ENCODE data around the gene BCAR3.

The BCAR3 gene

GRCh38 chr1:93546162-93546863, 135.3 kb downstream of the BCAR3 start:
- DNase-seq (ENCODE audit: low spot score): no peak

DNA sequence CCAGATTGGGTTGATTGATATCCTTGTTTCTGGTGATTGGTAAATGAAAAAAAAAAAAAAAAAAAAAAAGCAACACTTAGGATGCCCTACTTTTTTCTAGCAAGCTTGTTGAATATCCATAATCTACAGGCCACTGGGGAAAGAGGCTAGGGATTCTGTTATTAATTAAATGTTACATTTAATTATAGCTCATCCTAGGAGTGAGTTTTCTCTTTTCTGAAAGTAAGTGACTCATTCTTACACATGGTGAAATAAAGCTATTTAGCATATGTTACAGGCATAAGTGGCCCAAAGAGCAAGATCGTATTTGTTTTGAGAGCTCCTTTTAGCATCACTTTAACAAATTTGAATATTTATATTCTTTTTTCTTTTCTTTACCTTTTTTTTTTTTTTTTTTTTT, 139.2 kb downstream of the BCAR3 start:
- DNase-seq (ENCODE audit: low spot score): no peak

GRCh38 chr1:93541045-93541444, 140.6 kb downstream of the BCAR3 start:
- DNase-seq (ENCODE audit: low spot score): no peak

- DNase-seq (ENCODE audit: low spot score): no peak
These were observed 143.7 kb downstream of the BCAR3 start for GRCh38 chr1:93537924-93538323.

- no peak for DNase-seq (ENCODE audit: low spot score)
These were observed 144.2 kb downstream of the BCAR3 start for GRCh38 chr1:93537396-93537795.

GRCh38 chr1:93533677-93534076, 148.0 kb downstream of the BCAR3 start:
- no peak for DNase-seq (ENCODE audit: low spot score)

- no peak for DNase-seq (ENCODE audit: low spot score)
These were observed 148.8 kb downstream of the BCAR3 start for GRCh38 chr1:93532780-93533378.

- no peak for DNase-seq (ENCODE audit: low spot score)
These were observed 150.4 kb downstream of the BCAR3 start for GRCh38 chr1:93531193-93531592.

DNA sequence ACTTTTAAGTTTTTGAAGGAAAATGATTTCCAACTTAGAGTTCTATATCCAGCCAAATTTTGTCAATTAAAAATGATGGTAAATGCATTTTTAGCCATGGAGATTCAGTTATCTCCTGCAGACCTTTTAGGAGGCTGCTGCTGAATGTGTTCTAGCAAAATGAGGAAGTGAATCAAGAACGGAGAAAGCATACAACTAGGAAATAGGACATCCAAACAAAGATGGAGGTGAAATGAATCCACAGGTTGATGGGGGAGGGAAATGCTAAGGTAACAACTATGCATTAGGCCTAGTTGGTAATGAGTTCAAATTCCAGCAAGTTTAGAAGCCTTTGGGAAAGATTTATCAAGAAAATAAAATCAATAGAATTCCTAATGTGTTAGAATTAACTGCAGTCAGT, 153.2 kb downstream of the BCAR3 start:
- DNase-seq (ENCODE audit: low spot score): no peak

GRCh38 chr1:93526431-93526830, 155.2 kb downstream of the BCAR3 start:
- DNase-seq (ENCODE audit: low spot score): no peak

GRCh38 chr1:93525431-93525830, 156.2 kb downstream of the BCAR3 start:
- DNase-seq (ENCODE audit: low spot score): no peak

- no peak for DNase-seq (ENCODE audit: low spot score)
These were observed 158.9 kb downstream of the BCAR3 start for GRCh38 chr1:93522721-93523120.

GRCh38 chr1:93521618-93522017, 160.0 kb downstream of the BCAR3 start:
- no peak for DNase-seq (ENCODE audit: low spot score)

DNA sequence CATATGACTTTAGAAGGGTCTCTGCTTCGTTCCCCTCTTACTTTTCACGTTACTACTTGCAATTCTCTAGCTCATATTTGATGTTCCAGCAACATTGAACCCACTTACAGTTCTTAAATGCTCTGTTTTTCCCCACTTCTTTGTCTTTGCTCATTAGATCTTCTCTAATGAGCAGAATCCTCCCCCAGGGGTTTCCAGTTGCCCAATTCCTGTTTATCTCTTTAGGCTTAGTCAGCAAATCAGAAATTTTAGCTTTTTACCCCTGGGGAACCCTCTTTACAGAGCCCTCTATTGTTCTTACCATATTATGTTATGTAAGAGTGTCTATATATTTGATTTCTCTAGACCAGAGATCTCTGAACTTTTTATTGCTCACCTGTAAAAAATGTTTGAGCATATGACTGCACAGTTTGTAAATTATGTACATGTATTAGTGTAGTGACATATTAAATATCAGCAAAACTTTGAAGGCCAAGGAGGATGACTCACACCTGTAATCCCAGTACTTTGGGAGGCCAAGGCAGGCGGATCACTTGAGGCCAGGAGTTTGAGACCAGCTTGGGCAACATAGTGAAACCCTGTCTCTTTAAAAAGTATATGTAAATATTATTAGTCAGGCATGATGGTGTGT, 162.3 kb downstream of the BCAR3 start:
- no peak for DNase-seq (ENCODE audit: low spot score)

DNA sequence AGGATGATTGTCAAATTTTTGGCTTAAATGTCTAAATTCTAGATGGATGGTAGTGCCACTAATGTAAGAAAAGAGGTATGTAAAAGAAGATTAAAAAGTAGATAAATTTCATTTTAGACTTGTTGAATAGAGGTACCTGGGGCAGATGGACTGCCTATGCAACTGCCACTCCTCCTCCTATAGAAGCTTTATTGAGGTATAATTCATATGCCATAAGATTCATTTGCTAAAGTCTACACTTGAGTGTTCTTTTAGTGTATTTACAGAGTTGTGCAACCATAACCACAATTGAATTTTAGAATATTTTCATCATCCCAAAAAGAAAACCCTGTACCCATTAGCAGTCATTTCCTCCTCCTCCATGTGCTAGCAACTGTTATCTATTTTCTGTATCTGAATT, 163.1 kb downstream of the BCAR3 start:
- no peak for DNase-seq (ENCODE audit: low spot score)

DNA sequence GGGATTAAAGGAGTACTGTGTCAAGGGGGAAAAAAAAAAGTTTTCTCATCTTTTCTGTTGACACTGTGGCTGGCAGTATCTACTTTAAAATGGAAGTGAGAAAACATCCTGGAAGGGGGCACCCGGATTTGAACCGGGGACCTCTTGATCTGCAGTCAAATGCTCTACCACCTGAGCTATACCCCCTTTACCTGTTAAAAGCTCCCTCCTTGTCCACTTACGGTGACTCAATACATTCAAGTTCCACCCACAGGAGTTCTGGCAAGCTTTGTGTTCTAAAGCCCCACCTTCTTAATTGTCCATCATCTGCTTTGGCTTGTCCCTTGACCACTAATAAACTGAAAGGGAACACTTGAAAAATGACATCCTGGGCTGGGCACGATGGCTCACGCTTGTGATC, 165.5 kb downstream of the BCAR3 start:
- no peak for DNase-seq (ENCODE audit: low spot score)

Measured in hematopoietic multipotent progenitor cell treated with erythropoietin and hydrocortisone succinate and interleukin-3 and kit ligand, for 15 days (in vitro differentiated cells).